Amniotic stem cell (primary cell): ENCODE data around the gene CC2D2B.

Experiments
- DNase-seq: peaks from one replicate; lab custom pipeline; 2025; lab: John Stamatoyannopoulos, UW

CC2D2B gene

GRCh38 chr10:96075977-96076376 is 168.2 kb downstream of the CC2D2B start:
- no peak for DNase-seq

GRCh38 chr10:96077156-96077555 is 169.4 kb downstream of the CC2D2B start:
- no peak for DNase-seq

- no peak for DNase-seq
Measured at GRCh38 chr10:96082153-96082552, 174.4 kb downstream of the CC2D2B start.
